Measurements from ENCODE around the gene BAIAP3.

Gene BAIAP3

DNA sequence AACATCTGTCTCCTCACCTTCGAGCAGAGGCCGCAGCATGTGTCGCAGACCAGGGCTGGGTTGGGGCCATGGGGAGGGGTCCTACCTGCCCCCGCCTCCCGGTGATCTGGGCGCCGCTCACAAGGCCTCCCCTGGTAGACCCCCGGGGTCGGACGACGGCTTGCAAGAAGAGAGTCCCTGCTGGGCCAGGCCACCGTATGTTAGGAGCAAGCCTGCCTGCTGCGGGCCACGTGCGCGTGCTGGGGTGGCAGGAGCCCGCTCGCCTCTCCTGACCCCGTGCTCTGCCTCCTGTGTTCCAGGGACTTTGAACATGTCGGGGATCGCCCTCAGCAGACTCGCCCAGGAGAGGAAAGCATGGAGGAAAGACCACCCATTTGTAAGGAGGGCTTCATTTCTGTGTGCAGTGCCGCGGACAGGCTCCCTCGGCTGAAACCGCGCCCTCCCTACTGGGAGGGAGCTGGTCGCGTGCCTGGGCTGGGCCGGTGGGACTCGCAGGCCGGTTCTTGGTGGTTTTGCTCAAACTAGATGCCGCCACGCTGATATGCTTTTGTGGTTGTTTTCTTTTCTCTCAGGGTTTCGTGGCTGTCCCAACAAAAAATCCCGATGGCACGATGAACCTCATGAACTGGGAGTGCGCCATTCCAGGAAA lies 19.6 kb upstream of the BAIAP3 start:
- no peak overlapping the region for H3K27ac ChIP-seq (ENCODE audit: poor library complexity, severe bottlenecking)
- H3K4me3 ChIP-seq (ENCODE audit: severe bottlenecking): no peak overlapping the region
- peaks cover 9% of the 10 kb centered on the region for H3K4me1 ChIP-seq (ENCODE audit: insufficient read depth, poor library complexity, severe bottlenecking)
- no peaks in the 10 kb centered on the region for H3K27me3 ChIP-seq (ENCODE audit: insufficient read depth, poor library complexity, severe bottlenecking)
- ATAC-seq (ENCODE audit: low read depth): no peak
- no peak for TF ChIP-seq CTCF (IDR thresholded peaks at IDR 0.05; ENCODE audit: poor library complexity, severe bottlenecking)
- no peak for DNase-seq (ENCODE audit: low spot score)
- H3K36me3 ChIP-seq (ENCODE audit: low read depth): peaks cover 79% of the 10 kb centered on the region
- no peaks in the 10 kb centered on the region for H3K9me3 ChIP-seq (ENCODE audit: severe bottlenecking)

DNA sequence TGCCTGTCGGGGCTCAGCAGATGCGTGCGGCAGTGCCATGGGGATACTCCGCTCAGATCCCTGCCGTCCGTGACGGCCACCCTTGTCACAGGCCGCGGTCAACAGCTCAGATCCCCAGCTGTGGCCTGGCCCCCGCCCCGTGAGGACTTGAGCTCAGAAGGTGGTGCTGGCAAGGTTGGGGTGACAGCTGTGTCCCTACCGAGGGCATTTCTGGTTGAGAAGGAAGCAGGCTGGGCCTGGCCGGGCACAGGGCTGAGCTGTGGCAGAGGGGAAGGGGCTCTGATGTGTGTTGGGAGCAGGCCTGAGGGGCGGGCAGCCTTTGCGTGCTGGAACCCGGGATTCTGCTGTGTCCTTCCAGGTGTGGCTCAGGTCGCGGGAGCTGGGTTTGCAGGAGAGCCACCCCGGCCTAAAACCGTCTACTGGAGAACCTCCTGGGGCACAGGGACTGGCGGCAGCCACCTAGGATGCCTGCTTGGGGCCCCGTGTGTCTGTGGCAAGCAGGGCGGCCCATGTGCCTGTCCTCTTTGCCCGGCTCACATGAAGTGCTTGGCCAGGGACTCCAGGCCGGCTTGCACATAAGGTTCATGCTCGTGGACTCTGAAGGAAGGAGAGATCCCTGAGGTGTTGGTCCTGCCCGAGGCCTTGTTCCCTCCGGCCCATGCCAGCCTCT lies 18.9 kb upstream of the BAIAP3 start:
- H3K36me3 ChIP-seq (ENCODE audit: low read depth): peaks cover 86% of the 10 kb centered on the region
- H3K27me3 ChIP-seq (ENCODE audit: insufficient read depth, poor library complexity, severe bottlenecking): no peaks in the 10 kb centered on the region
- no peak overlapping the region for H3K4me3 ChIP-seq (ENCODE audit: severe bottlenecking)
- H3K4me1 ChIP-seq (ENCODE audit: insufficient read depth, poor library complexity, severe bottlenecking): peaks cover 9% of the 10 kb centered on the region
- H3K27ac ChIP-seq (ENCODE audit: poor library complexity, severe bottlenecking): no peak overlapping the region
- no peaks in the 10 kb centered on the region for H3K9me3 ChIP-seq (ENCODE audit: severe bottlenecking)
- DNase-seq (ENCODE audit: low spot score) (no peak), ATAC-seq (ENCODE audit: low read depth) (no peak)
- TF ChIP-seq CTCF (IDR thresholded peaks at IDR 0.05; ENCODE audit: poor library complexity, severe bottlenecking): no peak

GRCh38 chr16:1315081-1316032 lies 18.1 kb upstream of the BAIAP3 start:
- Histone ChIP-seq H3K27me3 (ENCODE audit: insufficient read depth, poor library complexity, severe bottlenecking) (no peaks in the 10 kb centered on the region), H3K9me3 (ENCODE audit: severe bottlenecking) (no peaks in the 10 kb centered on the region), H3K4me3 (ENCODE audit: severe bottlenecking) (no peak overlapping the region), H3K27ac (ENCODE audit: poor library complexity, severe bottlenecking) (no peak overlapping the region), H3K36me3 (ENCODE audit: low read depth) (peaks cover 94% of the 10 kb centered on the region), H3K4me1 (ENCODE audit: insufficient read depth, poor library complexity, severe bottlenecking) (peaks cover 9% of the 10 kb centered on the region)
- TF ChIP-seq CTCF (IDR thresholded peaks at IDR 0.05; ENCODE audit: poor library complexity, severe bottlenecking): no peak
- DNase-seq (ENCODE audit: low spot score): no peak
- ATAC-seq (ENCODE audit: low read depth): no peak

GRCh38 chr16:1316033-1316405 lies 17.4 kb upstream of the BAIAP3 start:
- H3K27ac ChIP-seq (ENCODE audit: poor library complexity, severe bottlenecking): no peak overlapping the region
- DNase-seq (ENCODE audit: low spot score): no peak
- peaks cover 9% of the 10 kb centered on the region for H3K4me1 ChIP-seq (ENCODE audit: insufficient read depth, poor library complexity, severe bottlenecking)
- no peaks in the 10 kb centered on the region for H3K9me3 ChIP-seq (ENCODE audit: severe bottlenecking)
- no peak overlapping the region for H3K4me3 ChIP-seq (ENCODE audit: severe bottlenecking)
- ATAC-seq (ENCODE audit: low read depth): no peak
- H3K36me3 ChIP-seq (ENCODE audit: low read depth): peaks cover 96% of the 10 kb centered on the region
- no peaks in the 10 kb centered on the region for H3K27me3 ChIP-seq (ENCODE audit: insufficient read depth, poor library complexity, severe bottlenecking)
- TF ChIP-seq CTCF (IDR thresholded peaks at IDR 0.05; ENCODE audit: poor library complexity, severe bottlenecking): no peak

All from RWPE2 (cell line).